ENCODE measurements around the gene OR2Z1.

DNA sequence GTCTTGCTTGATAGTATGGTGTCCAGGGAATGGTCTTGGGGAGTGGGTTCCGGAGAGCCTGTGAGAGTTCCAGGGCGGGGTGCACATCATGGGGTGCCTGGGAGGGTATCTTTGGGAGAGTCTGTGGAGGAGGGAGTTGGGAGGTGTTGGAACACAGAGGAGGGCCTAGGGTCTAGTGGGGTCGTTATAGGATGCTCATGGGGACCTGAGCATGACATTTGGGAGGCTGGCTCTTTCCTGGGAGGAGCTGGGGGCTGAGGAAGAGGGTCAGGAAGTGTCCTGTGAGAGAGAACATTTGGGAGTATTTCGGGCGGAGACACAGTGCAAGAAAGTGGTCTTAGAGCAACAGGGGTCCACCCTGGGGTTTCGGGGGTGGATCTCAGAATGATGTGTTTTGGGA is 25.5 kb upstream of the OR2Z1 start:
- TF ChIP-seq, protein P1, sequence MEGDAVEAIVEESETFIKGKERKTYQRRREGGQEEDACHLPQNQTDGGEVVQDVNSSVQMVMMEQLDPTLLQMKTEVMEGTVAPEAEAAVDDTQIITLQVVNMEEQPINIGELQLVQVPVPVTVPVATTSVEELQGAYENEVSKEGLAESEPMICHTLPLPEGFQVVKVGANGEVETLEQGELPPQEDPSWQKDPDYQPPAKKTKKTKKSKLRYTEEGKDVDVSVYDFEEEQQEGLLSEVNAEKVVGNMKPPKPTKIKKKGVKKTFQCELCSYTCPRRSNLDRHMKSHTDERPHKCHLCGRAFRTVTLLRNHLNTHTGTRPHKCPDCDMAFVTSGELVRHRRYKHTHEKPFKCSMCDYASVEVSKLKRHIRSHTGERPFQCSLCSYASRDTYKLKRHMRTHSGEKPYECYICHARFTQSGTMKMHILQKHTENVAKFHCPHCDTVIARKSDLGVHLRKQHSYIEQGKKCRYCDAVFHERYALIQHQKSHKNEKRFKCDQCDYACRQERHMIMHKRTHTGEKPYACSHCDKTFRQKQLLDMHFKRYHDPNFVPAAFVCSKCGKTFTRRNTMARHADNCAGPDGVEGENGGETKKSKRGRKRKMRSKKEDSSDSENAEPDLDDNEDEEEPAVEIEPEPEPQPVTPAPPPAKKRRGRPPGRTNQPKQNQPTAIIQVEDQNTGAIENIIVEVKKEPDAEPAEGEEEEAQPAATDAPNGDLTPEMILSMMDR (IDR thresholded peaks at IDR 0.05): no peak
- TF ChIP-seq POLR2AphosphoS5 (IDR thresholded peaks at IDR 0.05) (no peak), POLR2A (IDR thresholded peaks at IDR 0.05) (no peak), EP300 (IDR thresholded peaks at IDR 0.05) (no peak)

All from stomach (tissue), 4 donors.